Medulla oblongata (tissue), 1 donor: ENCODE measurements around the gene OTOP3.
"Not testable (repeated sequence)": the region's sequence is repeated elsewhere in the genome, so short reads cannot be mapped to it uniquely, and the experiment has no call there.

Source experiments
- DNase-seq: peaks from one replicate; pipeline ENCODE4 v3.0.0-alpha.2; 2015; ENCODE audit errors: extremely low spot score

The OTOP3 gene, protein sequence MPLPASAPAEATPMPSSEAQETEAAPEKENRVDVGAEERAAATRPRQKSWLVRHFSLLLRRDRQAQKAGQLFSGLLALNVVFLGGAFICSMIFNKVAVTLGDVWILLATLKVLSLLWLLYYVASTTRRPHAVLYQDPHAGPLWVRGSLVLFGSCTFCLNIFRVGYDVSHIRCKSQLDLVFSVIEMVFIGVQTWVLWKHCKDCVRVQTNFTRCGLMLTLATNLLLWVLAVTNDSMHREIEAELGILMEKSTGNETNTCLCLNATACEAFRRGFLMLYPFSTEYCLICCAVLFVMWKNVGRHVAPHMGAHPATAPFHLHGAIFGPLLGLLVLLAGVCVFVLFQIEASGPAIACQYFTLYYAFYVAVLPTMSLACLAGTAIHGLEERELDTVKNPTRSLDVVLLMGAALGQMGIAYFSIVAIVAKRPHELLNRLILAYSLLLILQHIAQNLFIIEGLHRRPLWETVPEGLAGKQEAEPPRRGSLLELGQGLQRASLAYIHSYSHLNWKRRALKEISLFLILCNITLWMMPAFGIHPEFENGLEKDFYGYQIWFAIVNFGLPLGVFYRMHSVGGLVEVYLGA

DNA sequence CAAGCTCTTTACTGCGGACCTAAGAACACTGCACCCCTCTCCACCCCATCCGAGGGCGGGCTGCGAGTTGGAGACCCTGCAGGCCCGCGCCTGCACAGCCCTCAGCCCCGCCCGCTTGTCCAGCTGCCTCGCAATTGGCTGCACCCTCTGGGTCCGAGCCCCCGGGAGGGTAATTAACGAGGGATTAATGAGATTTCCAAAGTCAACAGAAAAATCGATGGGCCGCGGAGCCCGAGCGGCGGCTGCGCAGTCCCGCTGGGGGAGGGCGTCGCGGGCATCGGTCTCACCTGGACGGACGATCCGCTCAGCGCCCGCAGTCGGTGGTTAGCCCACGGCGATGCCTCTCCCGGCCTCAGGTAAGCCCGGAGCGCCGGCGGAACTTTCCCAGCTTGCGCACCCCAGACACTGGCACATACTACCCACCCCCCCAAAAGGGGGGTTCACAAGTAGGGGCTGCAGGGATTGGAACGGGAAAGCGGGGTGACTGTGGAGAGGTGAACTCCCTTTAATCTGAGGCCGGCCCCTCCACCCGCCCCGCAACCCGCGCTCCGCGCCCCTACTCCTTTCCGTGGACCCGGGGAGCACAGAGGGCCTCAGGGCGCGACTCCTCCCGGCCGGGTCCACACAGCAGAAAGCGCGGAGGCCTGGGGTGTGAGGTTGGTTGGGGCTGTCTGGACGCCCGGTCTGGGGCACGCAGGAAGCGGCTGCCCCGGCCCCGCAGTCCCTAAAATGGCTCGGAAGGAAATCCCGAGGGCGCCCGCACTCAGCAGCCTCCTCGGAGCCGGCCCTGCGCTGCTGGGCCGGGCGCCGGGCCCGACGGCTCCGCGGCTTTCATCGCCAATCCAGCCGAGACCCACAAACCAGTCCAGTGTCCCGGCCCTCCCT lies at the start of gene OTOP3:
OTOP3 (plus strand) TSS at position 314 of the 885 bp plus-strand sequence; CDS start at position 338, 24 bp downstream.
- no peak for DNase-seq

- no peak for DNase-seq
Measured at GRCh38 chr17:74888469-74888868, 47.2 kb upstream of the OTOP3 start.

GRCh38 chr17:74890554-74890953 lies 45.1 kb upstream of the OTOP3 start:
- DNase-seq = no peak

DNA sequence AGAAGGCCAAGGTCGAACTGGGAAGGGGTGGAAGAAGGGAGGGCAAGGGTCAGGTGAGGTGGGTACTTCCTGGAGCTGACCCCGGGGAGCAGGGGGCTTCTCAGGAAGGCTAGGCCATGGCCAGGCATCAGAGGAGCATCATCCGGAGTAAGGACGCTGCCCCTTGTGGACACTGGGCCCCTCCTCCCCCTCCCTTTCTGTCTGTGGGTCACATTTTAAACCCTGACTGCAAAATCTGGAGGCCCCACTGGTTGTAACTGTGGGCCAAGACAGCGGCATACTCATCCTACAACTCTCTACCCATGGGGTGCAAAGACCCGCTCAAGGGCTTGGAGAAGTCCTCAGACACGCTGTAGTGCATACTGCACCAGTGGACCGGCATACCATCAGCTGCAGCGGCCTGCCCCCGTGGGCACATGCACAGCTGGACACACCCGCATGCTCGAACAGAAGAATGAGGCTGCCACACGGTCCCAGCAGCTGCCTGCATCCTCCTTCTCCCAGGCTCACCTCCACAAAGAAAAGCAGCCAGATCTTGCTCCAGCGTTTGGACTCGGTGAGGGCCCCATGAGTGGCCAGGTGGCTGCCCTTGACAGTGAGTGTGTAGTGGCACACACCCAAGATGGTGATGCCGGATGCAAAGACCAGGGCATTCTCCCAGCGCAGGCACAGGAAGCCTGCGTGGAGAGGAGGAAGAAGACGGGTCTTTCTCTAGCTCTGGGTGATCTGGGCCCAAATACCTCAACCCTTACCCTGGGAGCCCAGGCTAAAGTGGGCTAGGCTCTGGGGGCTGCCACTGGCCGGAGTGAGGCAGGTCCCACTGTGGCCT lies 43.5 kb upstream of the OTOP3 start:
- DNase-seq = no peak

- DNase-seq = no peak
Measured at GRCh38 chr17:74892974-74893911, 42.5 kb upstream of the OTOP3 start, which contains the start of gene FADS6. Gene FADS6 (minus strand): TSS chr17:74893633. CDS start chr17:74893595, 38 bp downstream.

DNA sequence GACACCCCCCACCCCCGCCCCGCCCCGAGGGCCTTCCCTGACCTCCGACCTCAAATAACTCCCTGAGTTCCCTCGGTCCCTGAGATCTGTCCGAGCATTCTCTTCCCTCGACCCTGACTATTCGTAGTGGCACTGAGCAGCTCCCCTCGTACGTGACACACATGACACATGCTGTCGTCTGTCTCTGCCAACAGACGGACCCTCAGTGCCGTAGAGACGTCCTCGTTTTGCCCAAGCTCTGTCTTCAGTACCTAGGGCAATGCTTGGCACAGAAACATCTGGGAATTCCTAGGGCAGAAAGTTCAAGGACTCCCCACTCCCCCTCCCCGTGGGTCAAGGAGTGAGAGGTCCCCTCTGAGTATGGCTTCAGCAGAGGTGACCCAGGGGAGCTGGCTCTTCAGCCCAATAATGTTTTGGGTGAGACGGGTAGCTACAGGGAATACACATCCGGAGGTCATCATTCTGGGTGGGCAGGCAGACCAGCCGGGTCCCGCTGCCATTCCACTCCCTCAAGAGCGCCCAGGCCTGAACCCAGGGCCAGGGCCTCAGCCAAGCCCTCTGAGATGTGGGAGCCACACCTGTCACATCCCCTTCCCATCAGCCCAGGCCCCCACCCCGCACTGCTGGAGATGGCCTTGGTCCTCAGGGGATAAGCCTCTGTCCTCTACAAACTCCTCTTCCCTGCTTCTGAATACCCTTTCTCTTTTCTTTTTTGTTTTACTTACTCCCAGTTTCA lies 41.6 kb upstream of the OTOP3 start:
- DNase-seq = no peak

DNA sequence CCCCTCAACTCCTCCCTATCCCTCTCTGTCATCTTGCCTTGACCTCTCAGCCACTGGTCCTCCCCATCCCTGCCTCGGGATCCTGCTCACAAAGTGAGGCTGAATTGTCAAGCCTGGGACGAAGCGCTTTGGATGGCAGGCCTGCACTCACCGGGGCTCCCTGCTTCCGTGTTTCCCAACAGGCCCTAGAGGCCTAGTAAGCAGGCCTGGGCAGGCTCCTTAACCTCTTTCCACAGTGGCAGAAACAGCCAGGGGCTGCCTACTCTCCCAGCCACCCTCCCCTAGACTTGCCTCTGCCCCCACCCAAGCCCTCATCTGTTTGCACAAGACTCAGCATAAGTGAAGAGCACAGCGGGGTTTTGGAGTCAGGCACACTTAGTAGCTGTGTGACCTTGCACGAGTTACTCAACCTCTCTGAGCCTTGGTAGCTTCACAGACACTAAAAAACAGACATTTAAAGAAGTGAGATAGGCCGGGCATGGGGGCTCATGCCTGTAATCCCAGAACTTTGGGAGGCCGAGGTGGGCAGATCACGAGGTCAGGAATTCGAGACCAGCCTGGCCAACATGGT lies 37.2 kb upstream of the OTOP3 start:
- no peak for DNase-seq

- DNase-seq = no peak
Measured at GRCh38 chr17:74900208-74900607, 35.5 kb upstream of the OTOP3 start.

- DNase-seq = no peak
Measured at GRCh38 chr17:74901353-74902135, 34.2 kb upstream of the OTOP3 start.

DNA sequence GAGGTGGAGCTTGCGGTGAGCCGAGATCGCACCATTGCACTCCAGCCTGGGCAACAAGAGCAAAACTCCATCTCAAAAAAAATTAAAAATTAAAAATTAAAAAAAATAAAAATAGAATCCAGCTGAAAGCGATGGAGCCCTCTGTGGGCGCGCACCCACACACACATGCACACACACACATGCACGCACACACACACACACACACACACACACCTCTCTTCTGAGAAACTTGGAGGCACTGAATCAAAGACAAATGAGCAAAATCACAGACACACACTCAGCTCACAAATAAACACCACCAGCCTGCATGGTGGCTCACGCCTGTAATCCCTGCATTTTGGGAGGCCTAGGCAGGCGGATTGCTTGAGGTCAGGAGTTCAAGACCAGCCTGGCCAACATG lies 32.7 kb upstream of the OTOP3 start:
- no peak for DNase-seq

- no peak for DNase-seq
Measured at GRCh38 chr17:74903671-74904070, 32.0 kb upstream of the OTOP3 start.

DNA sequence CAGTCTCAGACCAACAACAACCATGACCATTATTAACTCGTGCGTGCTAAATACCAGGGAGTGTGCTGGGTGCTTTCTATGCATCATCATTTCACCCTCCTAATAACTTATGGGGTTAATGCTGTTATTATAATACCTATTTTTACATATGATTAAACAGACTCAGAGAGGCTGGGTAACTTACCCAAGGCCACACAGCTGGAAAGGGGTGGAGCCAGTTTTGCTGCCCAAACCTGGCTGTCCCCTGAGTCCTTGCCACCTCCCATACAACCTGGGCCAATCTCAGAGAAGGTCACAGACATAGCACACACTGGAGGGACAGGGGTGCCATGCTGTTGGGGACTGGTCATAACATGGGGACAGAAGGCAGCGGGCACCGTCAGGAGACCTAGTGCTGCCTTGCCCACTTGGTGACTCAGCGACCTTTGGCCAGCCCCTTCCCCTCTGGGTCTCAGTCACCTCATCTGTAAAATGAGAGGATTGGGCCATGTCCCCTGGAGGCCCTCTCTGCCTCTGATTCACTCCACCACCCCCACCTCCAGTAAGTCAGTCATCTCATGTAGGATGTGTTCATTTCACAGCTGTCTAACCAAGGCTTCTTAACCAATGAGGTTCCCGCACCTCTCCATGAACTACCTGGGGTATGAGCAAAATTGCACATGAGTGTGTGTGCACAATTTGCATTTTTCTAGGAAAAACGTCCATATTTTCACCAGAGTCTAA lies 30.9 kb upstream of the OTOP3 start:
- DNase-seq = no peak

- DNase-seq = not testable (repeated sequence)
Measured at GRCh38 chr17:74906214-74906793, 29.4 kb upstream of the OTOP3 start.

DNA sequence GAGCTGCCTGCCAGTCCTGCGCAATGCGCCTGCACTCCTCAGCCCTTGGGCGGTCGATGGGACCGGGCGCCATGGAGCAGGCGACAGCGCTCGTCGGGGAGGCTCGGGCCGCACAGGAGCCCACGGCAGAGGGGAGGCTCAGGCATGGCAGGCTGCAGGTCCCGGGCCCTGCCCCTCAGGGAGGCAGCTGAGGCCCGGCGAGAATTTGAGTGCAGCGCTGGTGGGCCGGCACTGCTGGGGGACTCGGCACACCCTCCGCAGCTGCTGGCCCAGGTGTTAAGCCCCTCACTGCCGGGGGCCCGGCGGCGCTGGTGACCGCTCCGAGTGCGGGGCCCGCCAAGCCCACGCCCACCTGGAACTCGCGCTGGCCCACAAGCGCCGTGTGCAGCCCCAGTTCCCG lies 28.7 kb upstream of the OTOP3 start:
- DNase-seq = no peak

DNA sequence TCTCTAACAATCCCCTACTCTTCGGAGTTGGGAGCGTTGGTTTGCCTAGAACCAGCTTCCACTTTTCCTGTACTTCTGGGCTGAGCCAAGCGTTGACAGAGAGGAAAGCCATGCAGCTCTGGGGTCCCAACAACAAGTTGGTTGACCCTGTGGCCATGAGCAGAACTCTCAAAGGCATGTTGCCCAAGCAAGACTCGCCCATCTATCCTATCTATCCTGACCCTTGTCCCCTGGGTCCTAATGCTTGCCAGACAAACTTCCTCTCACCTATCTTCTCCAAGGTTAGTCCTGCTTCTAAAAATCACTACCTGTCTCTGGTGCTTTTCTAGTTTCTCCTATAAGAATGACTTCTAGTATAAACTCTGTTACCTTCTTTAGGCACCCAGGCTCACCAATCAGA lies 26.6 kb upstream of the OTOP3 start:
- not testable (repeated sequence) for DNase-seq

DNA sequence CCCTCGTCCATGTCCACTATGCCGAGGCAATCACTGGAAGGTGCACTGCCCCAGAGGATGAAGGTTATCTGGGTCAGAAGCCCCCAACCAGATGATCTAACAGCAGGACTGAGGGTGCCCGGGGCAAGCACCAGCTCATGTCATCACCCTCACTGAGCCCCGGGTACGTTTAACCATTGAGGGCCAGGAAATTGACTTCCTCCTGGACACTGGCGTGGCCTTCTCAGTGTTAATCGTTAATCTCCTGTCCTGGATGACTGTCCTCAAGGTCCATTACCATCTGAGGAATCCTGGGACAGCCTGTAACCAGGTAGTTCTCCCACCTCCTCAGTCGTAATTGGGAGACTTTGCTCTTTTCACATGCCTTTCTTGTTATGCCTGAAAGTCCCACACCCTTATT lies 24.3 kb upstream of the OTOP3 start:
- DNase-seq = not testable (repeated sequence)

DNA sequence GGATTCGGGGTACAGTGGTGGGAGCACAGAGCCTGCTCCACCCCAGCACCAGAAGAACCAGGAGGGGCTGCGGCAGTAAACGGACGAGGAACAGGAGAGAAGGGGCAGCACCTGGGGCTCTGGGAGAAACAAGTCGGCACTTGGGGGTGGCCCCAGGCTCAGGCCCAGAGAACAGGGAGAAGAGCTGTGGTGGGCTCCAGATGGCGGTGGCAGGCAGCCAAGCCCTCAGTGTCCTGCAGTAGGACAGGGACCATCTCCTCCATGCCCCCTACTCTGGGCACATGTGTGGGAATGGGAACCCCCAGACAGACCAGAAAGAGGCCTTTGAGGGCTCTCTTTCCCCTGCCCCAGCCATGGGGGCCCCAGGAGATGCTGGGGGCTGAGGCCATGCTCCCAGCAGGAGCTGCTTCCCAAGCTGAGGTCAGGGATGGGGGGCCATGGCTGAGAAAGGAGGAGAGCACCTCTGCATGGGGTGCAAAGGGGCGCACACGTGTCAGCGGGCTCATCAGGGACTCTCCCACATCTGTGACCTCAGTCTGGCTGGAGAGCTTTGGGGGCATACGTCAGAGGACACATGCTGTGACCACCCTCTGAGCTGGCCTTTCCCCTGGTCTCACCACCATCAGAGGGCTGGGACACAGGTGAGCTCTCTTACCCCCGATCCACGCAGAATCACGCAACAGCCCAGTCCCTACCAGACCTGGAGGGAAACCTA lies 19.4 kb upstream of the OTOP3 start:
- DNase-seq = no peak
